ENCODE data around the gene PDGFRB.

The PDGFRB gene

GRCh38 chr5:150144246-150144801 is 11.3 kb downstream of the PDGFRB start:
- DNase-seq (ENCODE audit: low spot score) = no peak

GRCh38 chr5:150143350-150144245 is 12.0 kb downstream of the PDGFRB start:
- peak; percentile 81 for DNase-seq (ENCODE audit: low spot score)

GRCh38 chr5:150142959-150143349 is 12.7 kb downstream of the PDGFRB start:
- DNase-seq (ENCODE audit: low spot score) = peak; percentile 53

GRCh38 chr5:150142185-150142958 is 13.3 kb downstream of the PDGFRB start:
- DNase-seq (ENCODE audit: low spot score) = no peak

- DNase-seq (ENCODE audit: low spot score) = peak; percentile 76
These were observed 14.0 kb downstream of the PDGFRB start for GRCh38 chr5:150141544-150142184.

GRCh38 chr5:150140830-150141229 is 14.8 kb downstream of the PDGFRB start:
- DNase-seq (ENCODE audit: low spot score) = no peak

GRCh38 chr5:150139334-150139733 is 16.3 kb downstream of the PDGFRB start:
- peak; percentile 59 for DNase-seq (ENCODE audit: low spot score)

- DNase-seq (ENCODE audit: low spot score) = peak; percentile 84
These were observed 16.9 kb downstream of the PDGFRB start for GRCh38 chr5:150138551-150139265.

- DNase-seq (ENCODE audit: low spot score) = no peak
These were observed 17.6 kb downstream of the PDGFRB start for GRCh38 chr5:150137997-150138396.

- DNase-seq (ENCODE audit: low spot score) = peak; percentile 36
These were observed 18.3 kb downstream of the PDGFRB start for GRCh38 chr5:150137168-150137957.

GRCh38 chr5:150136305-150137167 is 19.1 kb downstream of the PDGFRB start:
- DNase-seq (ENCODE audit: low spot score) = no peak

GRCh38 chr5:150135557-150136304 is 19.9 kb downstream of the PDGFRB start:
- DNase-seq (ENCODE audit: low spot score) = no peak

GRCh38 chr5:150134198-150134588 is 21.5 kb downstream of the PDGFRB start:
- DNase-seq (ENCODE audit: low spot score) = no peak

GRCh38 chr5:150133581-150134197 is 22.0 kb downstream of the PDGFRB start:
- DNase-seq (ENCODE audit: low spot score) = no peak

GRCh38 chr5:150132740-150133139 is 22.9 kb downstream of the PDGFRB start:
- no peak for DNase-seq (ENCODE audit: low spot score)

GRCh38 chr5:150131978-150132694 is 23.5 kb downstream of the PDGFRB start:
- DNase-seq (ENCODE audit: low spot score) = peak; percentile 50

GRCh38 chr5:150131461-150131860 is 24.2 kb downstream of the PDGFRB start:
- no peak for DNase-seq (ENCODE audit: low spot score)

- DNase-seq (ENCODE audit: low spot score) = no peak
These were observed 25.1 kb downstream of the PDGFRB start for GRCh38 chr5:150130493-150130922.

All from AG08396 (cell line).